ENCODE results near the gene CBS. TPM values are rescaled to one million over a fixed set of nuclear protein-coding genes. Genes with fewer than 3 reads are reported as not detected.

Gene CBS
- total RNA-seq, 2 donors from 2014 or later, result 272 to 303 TPM

DNA sequence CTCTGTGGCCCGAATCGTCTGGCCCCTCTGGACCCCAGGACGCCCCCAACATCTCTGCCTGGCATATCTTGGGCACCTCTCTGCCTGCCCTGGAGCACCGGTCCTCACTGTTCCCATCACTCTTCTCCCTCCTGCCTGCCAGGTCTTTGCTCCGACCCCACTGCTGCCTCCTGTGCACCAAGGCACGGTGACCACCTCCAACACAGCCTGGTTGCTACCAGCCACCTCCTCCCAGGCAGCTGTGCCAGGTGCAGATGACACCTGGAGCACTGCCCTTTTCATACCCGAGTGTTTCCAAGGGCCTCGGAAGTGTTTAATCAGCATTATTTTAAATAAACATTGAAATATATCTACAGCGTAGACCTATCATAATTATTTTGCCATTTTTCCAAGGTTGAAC lies 70.0 kb downstream of the CBS start:
- H3K27me3 ChIP-seq (ENCODE audit: control insufficient read depth, insufficient read depth, low read length, poor library complexity, severe bottlenecking), result no peaks in the 10 kb centered on the region

DNA sequence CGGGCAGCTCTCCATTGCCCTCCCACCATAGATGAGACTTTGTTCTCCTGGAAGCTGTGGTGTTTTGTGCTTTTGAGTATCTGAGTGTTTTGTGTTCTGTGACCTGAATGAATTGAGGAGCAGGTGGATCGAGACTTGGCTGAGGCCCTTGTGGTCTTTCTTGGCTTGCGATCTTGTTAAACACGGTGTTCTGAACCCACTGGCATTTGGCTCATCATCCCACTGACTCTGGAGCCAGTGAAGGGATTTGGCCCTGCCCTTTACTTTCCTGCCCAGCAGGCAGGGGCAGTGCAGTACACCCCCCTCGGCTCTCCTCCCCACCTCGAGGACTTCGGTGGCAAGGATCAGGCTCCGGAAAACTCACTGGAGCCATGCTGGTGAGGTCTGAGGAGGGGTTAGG lies 70.7 kb downstream of the CBS start:
- H3K9me3 ChIP-seq (ENCODE audit: control insufficient read depth, low read length), result peaks cover 15% of the 10 kb centered on the region
- H3K27me3 Mint-ChIP-seq (ENCODE audit: insufficient read depth), result no peaks in the 10 kb centered on the region
- H3K27ac Mint-ChIP-seq, result no peak overlapping the region
- H3K9me3 Mint-ChIP-seq, result peaks cover 25% of the 10 kb centered on the region
- H3K4me3 Mint-ChIP-seq, result no peak overlapping the region
- H3K9ac ChIP-seq (ENCODE audit: extremely low read depth, low read length, poor library complexity, severe bottlenecking), result no peak overlapping the region
- peaks cover 11% of the 10 kb centered on the region for H3K4me1 ChIP-seq (ENCODE audit: control insufficient read depth, insufficient read depth, low read length)
- 77 to 83% methylated on average over 5 to 8 of the region's 8 CpGs for WGBS, 2 experiments (ENCODE audit: insufficient coverage in 1 of 2, insufficient read length in 1 of 2)
- TF ChIP-seq, protein P1, sequence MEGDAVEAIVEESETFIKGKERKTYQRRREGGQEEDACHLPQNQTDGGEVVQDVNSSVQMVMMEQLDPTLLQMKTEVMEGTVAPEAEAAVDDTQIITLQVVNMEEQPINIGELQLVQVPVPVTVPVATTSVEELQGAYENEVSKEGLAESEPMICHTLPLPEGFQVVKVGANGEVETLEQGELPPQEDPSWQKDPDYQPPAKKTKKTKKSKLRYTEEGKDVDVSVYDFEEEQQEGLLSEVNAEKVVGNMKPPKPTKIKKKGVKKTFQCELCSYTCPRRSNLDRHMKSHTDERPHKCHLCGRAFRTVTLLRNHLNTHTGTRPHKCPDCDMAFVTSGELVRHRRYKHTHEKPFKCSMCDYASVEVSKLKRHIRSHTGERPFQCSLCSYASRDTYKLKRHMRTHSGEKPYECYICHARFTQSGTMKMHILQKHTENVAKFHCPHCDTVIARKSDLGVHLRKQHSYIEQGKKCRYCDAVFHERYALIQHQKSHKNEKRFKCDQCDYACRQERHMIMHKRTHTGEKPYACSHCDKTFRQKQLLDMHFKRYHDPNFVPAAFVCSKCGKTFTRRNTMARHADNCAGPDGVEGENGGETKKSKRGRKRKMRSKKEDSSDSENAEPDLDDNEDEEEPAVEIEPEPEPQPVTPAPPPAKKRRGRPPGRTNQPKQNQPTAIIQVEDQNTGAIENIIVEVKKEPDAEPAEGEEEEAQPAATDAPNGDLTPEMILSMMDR (conservative IDR thresholded peaks at IDR 0.05), result no peak
- no peak for DNase-seq
- peaks cover 52% of the 10 kb centered on the region for H3K36me3 Mint-ChIP-seq (ENCODE audit: low read depth)
- H3K36me3 ChIP-seq (ENCODE audit: control insufficient read depth, insufficient read depth, low read length), result peaks cover 20% of the 10 kb centered on the region
- H3K27ac ChIP-seq (ENCODE audit: low read depth, low read length), result no peak overlapping the region
- no peaks in the 10 kb centered on the region for H3K27me3 ChIP-seq (ENCODE audit: control insufficient read depth, insufficient read depth, low read length, poor library complexity, severe bottlenecking)
- H3K4me3 ChIP-seq (ENCODE audit: low read length), result no peak overlapping the region
- H3K4me1 Mint-ChIP-seq, result peaks cover 18% of the 10 kb centered on the region

More for the DNA sequence above, 70.0 kb downstream of the CBS start:
- Histone ChIP-seq H3K4me1 (ENCODE audit: control insufficient read depth, insufficient read depth, low read length) (peaks cover 11% of the 10 kb centered on the region), H3K9ac (ENCODE audit: extremely low read depth, low read length, poor library complexity, severe bottlenecking) (no peak overlapping the region), H3K9me3 (ENCODE audit: control insufficient read depth, low read length) (peaks cover 8% of the 10 kb centered on the region), H3K36me3 (ENCODE audit: control insufficient read depth, insufficient read depth, low read length) (peaks cover 23% of the 10 kb centered on the region), H3K27ac (ENCODE audit: low read depth, low read length) (no peak overlapping the region), H3K4me3 (ENCODE audit: low read length) (no peak overlapping the region)
- WGBS, 2 experiments (ENCODE audit: insufficient coverage in 1 of 2, insufficient read length in 1 of 2), result 95 to 100% methylated on average over 3 to 8 of the region's 9 CpGs
- H3K4me1 Mint-ChIP-seq, result peaks cover 18% of the 10 kb centered on the region
- DNase-seq, result no peak
- H3K36me3 Mint-ChIP-seq (ENCODE audit: low read depth), result peaks cover 52% of the 10 kb centered on the region
- H3K9me3 Mint-ChIP-seq, result peaks cover 18% of the 10 kb centered on the region
- no peak overlapping the region for H3K4me3 Mint-ChIP-seq
- peak overlapping the region; percentile 78 for H3K27ac Mint-ChIP-seq
- H3K27me3 Mint-ChIP-seq (ENCODE audit: insufficient read depth), result no peaks in the 10 kb centered on the region
- TF ChIP-seq, protein P1 (conservative IDR thresholded peaks at IDR 0.05), result no peak

Other genes starting within 250 kb of the CBS start
- gene WDR4, start 196.3 kb downstream of the CBS start, total RNA-seq, result 10 to 100 TPM; 26.7 to 33.5 TPM
- 10 to 100 TPM; 25.8 to 27.2 TPM for gene NDUFV3, start 182.5 kb downstream of the CBS start, total RNA-seq
- 100 to 1,000 TPM in 1 of 2 donors, 10 to 100 TPM in 1; 34.0 to 186 TPM for gene ERVH48-1, start 150.2 kb downstream of the CBS start, total RNA-seq
- gene PKNOX1, start 101.3 kb downstream of the CBS start, total RNA-seq, result 10 to 100 TPM; 25.9 to 29.9 TPM
- gene U2AF1, start 31.7 kb upstream of the CBS start, total RNA-seq, result 100 to 1,000 TPM in 1 of 2 donors, 10 to 100 TPM in 1; 61.8 to 135 TPM
- not detected for gene CRYAA, start 93.2 kb upstream of the CBS start, total RNA-seq

All from endodermal cell (in vitro differentiated cells).